ENCODE results near the gene PLEKHM3.

DNA sequence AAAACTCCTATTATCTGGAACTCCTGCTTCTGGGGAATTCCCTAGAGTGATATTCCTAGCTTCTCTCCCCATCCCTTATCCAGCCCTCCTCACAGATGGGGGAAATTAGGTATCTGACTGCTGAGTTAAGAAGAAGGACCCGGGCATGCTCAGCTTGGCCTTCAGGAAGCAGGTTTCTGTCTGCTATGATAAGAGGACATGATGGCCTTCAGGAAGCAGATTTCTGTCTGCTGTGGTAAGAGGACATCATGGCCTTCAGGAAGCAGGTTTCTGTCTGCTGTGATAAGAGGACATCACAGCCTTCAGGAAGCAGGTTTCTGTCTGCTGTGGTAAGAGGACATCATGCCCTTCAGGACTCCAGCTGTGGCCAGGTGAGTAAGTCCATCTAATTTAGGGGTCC lies 65.2 kb downstream of the PLEKHM3 start:
- TF ChIP-seq POLR2AphosphoS5 (IDR thresholded peaks at IDR 0.05; ENCODE audit: low read depth), result no peak
- TF ChIP-seq, protein P1, sequence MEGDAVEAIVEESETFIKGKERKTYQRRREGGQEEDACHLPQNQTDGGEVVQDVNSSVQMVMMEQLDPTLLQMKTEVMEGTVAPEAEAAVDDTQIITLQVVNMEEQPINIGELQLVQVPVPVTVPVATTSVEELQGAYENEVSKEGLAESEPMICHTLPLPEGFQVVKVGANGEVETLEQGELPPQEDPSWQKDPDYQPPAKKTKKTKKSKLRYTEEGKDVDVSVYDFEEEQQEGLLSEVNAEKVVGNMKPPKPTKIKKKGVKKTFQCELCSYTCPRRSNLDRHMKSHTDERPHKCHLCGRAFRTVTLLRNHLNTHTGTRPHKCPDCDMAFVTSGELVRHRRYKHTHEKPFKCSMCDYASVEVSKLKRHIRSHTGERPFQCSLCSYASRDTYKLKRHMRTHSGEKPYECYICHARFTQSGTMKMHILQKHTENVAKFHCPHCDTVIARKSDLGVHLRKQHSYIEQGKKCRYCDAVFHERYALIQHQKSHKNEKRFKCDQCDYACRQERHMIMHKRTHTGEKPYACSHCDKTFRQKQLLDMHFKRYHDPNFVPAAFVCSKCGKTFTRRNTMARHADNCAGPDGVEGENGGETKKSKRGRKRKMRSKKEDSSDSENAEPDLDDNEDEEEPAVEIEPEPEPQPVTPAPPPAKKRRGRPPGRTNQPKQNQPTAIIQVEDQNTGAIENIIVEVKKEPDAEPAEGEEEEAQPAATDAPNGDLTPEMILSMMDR (IDR thresholded peaks at IDR 0.05; ENCODE audit: insufficient read depth, low read length), result no peak
